NCI-H510A treated with DMSO at 0.1 percent for 48 hours (cell line): Measurements from ENCODE around the gene TEX9.

Experiments used
- DNase-seq: peaks from one replicate; lab custom pipeline; 2025; lab: John Stamatoyannopoulos, UW

Gene TEX9

DNA sequence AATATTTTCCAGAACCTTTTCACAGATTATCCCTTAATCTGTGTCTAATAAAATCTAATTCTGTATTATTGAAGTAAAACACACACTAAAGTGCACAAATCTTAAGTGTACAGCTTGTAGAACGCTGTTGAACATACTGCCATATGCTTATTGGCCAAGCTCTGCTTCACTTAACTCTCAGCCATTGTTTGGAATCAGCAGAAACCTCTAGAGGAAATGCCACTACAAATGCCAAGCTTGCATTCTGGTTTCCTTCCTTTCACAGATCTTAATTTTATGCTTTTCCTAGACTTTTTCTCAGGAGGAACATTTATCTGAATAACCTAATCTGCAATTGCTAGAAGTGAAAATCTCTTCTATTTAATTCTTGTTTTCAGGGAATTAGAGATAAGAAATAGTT is 89.6 kb downstream of the TEX9 start:
- DNase-seq, result no peak

DNA sequence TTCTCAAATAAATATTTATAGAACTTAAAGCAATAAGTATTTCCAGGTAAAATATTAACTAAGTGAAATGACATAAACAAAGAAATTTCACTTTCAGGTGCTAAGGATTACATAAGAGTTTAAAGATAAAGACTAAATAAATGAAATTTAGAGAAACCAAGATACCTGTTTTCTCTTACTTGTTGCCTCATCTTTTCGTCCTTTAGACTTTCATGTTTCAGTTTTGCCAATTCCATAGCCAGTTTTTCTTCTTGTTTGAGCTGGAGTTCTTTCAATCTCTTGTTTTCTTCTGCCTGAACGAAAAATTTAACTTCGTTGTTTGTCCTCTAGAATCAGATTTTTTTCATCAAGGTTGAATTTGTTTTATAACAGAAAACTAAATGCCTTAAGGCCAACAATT is 91.0 kb downstream of the TEX9 start:
- DNase-seq, result no peak

DNA sequence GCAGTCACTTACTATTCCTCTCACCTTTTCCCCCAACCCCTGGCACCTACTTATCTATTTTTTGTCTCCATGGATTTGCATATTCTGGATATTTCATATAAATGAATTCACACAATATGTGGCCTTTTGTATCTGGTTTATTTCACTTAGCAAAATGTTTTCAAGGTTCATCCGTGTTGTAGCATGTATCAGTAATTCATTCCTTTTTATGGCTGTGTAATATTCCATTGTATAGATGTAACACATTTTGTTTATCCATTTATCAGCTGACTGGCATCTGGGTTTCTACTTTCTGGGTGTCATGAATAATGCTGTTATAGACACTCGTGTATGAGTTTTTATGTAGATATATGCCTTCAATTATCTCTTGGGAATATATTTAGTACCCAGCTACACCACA is 93.9 kb downstream of the TEX9 start:
- no peak for DNase-seq

DNA sequence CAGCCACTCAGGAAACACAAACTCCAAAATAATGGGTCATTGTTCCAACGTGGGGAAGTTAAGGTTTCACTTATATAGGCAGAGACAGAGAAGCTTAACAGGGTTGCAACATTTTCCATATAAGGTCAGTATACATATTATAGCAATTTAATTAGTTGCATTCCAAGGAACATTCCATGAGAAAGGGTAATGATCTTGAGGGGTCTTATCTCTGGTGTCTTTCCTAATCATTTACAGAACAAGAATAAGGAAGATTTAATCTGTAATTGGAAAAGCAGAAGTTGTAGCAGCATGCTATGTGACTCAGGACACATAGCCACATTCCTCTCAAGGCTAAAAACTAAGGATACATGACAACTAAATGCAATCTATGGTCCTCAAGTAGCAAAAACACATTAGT is 94.8 kb downstream of the TEX9 start:
- no peak for DNase-seq

DNA sequence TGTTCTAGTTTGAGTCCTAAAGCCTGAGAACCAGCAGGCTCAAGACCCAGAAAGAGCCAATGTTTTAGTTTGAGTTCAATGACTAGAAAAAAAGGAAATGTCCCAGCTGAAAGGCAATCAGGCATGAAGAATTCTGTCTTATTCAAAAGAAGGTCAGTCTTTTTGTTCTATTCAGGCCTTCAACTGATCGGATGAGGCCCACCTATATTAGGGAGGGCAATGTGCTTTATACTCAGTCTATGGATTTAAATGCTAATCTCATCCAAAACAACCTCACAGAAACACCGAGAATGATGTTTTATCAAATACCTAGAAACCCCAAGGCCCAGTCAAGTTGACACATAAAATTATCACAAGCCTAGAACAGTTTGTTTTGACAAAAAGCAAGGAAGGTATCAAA is 95.7 kb downstream of the TEX9 start:
- DNase-seq, result no peak

DNA sequence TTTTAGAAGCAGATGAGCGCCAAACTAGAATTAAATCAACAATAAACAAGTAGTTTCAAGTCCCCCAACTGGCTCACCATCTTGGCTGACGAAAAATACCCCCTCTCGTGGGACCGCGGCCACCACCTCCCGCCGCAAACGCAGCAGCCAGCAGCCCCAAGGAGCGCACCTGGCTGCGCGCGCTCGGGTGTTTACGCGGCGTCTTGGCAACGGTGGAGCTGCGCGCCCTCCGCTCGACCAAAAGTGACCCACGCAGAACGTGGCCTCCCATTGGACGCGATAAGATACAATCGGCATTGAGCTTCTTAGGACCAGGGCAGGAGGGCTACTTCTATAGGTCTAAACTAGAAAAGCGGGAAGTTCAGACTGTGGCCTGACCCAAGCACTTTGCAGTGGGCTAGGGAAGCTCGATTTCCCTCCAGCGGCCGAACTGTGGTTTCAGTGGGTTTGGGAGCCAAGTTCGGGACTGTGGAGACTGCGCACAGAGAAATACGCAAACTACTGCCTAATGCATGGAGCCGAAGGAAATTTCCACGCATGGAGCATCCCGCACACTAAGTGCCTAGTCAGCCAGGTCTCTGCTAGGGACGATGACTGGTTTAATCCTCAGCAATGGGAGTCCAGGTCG is 99.8 kb downstream of the TEX9 start, which contains the start of gene MNS1:
TSS of gene MNS1 (minus strand) at position 245 of the 628 bp plus-strand sequence. CDS start at position 80, 165 bp downstream.
- DNase-seq, result peak; percentile 88

DNA sequence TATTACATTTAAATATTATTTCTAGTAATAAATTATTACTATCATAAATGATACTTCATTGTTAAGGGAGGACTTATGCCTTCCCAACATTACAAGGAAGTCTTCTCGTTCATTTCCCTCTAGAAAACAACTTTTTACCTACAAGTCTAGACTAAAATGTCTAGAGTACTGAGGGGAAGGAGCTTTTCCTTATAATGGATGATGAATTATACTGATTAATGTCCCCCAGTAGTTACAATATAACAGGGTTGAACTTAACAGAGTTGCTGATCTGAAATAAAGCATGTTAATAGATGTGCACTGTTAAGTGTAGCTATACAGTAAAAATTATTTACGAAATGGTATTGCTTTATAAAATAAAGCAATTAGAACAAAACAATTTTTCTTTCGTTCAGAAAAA is 102.4 kb downstream of the TEX9 start:
- no peak for DNase-seq

DNA sequence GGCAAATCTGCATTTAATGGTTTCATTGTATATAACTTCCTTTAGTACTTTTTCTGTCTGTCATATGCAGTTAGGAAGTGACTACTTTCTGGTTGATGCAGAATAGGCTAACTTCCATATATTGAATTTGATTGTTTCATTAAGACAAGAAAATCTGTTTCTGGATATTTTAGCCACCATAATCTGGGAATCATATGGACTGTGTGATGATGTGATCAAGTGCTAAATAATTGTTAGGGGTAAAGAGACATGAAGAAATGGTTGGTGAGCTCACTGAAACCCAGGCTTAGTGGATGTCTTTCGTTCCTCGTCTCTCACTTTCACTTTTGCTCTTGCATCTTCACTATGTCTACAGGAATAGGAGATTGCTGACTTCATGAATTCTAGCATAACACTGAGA is 103.2 kb downstream of the TEX9 start:
- no peak for DNase-seq

DNA sequence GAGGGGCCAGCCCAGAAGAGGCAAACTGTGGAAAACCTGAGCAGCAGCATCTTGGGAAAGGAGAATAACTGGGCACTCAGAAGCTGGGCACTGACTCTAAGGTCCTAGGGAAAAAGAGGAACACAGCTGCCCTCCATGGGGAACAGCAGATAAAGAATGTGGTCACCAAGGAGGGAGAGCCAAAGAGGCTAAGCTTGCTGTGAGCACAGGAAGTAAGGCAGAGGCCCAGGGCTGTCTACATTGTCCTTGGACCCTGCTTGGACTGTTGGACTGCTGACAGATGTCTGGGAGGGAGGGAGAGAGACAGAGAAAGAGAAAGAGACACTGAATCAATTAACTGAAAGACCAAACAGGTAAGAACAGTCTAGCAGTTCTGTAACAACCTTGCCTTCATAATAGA is 104.3 kb downstream of the TEX9 start:
- no peak for DNase-seq

DNA sequence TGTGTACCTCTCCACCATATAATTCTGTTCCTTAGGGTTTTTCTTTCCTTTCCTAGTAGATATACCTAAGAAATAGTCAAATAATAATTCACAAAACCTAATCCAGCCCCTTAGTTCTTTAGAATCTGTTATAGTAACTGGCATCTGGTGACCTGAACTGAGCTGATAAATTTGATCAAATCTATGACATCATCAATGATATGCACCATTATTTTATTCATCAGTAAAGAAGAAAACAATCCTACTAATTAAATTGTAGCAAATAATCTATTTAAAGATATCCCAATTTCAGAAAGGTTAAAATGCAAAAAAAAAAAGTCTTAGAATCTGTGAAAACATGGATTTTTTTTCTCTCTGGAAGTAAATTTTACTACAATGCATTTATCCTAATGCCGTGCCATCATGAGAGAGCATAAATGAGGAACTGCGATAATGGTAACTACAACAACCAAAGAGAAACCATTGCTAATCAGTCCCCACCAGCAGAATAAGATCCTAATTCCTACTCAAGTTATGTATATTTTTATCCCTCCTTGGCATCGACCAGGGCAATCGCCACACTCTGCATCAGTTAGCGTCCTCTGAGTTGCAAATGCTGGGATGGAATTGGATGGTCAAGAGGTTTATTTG is 106.3 kb downstream of the TEX9 start:
- DNase-seq, result no peak

DNA sequence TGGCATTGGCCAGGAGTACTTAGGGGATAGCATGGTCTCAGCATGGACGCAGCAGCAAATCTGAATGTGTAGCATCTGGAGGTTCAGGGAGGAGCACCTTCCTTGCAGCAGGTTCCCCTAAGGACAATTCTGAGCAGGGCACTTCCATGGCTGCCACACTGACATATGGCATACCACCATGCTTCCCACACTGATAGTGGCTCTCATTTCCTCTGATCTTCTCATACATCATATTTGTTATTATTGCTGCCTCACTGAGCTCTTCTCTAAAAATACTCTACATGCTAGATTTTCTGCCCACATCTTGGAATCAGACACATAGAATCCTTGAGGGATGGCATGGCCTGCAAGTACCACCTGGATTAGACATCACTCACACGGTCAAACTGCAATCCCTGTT is 107.1 kb downstream of the TEX9 start:
- no peak for DNase-seq

DNA sequence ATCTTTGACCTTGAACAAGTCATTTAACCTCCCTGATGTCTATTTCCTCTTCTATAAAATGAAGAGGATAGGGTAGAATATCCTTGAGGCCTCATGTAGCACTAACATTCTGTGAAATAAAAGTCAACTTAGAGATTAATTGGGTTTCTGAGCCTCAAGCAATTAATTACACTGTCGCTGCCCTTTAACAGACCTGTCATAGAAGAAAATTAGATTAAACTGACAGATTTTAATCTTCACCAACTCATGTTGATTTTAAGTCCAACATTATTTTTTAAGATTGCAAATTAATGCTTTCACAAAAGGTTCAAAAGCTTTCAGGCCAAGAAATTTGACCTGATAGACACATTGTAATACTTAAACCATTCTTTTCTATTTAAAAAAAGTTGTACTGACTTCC is 107.8 kb downstream of the TEX9 start:
- DNase-seq, result no peak

DNA sequence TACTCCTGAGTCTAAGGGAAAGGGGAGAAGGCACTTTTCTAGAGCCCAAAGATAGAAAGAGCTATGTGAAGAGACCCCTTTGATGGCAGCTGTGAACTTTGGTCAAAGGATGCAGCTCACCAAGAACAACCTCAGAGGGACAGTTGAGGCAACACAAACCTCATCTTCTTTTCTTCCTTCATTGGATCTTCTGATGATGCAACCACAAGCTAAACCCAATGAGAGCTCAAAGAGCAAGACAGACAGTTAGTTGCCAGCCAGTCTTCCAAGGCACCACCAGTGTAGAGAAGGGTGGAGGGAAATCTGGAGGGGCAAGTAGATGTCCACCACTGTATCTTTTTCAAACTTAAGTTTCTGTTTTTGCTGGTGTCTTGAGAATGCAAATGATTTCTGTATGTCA is 110.1 kb downstream of the TEX9 start:
- no peak for DNase-seq
